Stimulated activated CD4-positive, alpha-beta T cell treated with anti-CD3 and anti-CD28 coated beads, TNF-alpha, amount 100 ng/mL, for 48 hours (primary cell): ENCODE data around the gene WDR17.

Experiments
- DNase-seq, 3 donors: peaks; one replicate each; pipeline ENCODE4 v3.0.0-alpha.2; 2020; ENCODE audit warnings: low read depth in 3 of 3

Gene WDR17

DNA sequence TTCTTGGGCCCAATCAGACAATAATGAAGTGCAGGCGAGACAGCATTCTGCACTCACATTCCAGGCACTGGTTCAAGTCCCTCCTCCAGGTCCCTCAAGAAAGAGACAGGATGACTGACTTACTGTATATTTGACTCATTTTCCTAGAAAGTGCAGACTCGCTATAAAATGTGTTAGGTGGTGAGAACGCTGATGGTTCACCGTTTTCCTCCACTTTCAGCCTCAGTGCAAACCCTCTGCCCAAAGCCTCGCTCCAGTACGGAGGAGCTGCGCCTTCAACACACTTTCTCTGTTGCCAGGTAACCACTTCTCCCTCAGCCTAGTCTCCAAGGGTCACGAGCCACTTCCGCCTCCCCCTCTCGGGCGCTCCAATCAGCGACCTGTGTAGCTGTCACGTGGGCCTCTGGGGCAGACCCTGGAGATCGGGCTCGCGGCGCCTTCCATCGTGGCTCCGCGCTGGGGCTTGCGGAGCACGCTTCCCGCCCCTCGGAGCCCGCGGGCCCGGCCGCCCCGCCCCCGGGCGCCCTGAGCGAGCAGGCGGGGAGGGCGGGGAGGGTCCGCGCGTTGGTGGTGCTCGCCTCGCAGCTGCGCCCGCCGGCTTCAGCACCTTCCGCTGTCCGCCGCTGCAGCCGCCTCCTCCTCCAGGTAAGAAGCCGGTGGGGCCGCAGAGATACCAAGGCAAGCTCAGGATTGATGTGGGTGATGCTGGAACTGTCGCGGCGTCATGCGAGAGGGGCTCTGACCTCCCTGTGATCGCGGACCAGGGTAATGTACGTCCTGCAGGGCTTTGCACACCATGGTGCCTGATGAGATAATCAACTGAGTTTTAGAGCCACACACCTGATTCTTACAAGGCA lies at the start of gene WDR17:
TSS of gene WDR17 (plus strand) at position 407 of the 857 bp plus-strand sequence. CDS start 45,740 bp downstream, outside the sequence.
- DNase-seq: peak; percentile 47 to 75 (median 67)

DNA sequence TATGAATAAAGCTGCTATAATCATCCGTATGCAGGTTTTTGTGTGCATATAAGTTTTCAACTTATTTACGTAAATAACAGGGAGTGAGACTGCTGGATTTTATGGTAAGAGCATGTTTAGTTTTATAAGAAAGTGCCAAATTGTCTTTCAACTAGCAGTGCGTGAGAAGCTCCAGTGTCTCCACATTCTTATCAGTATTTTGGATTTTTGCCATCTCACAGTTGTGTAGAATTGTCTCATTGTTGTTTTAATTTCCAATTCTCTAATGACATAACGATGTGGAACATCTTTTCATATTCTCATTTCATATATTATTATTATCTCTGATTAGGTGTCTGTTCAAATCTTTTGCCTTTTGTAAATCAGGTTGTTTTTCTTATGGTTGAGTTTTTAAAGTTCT lies 49.0 kb upstream of the WDR17 start:
- no peak for DNase-seq

- DNase-seq: no peak
Measured at GRCh38 chr4:176020481-176021085, 45.1 kb upstream of the WDR17 start.

- DNase-seq: no peak
Measured at GRCh38 chr4:176030391-176030790, 35.2 kb upstream of the WDR17 start.

GRCh38 chr4:176031922-176032321 lies 33.7 kb upstream of the WDR17 start:
- DNase-seq: no peak

- no peak for DNase-seq
Measured at GRCh38 chr4:176032454-176032853, 33.2 kb upstream of the WDR17 start.

DNA sequence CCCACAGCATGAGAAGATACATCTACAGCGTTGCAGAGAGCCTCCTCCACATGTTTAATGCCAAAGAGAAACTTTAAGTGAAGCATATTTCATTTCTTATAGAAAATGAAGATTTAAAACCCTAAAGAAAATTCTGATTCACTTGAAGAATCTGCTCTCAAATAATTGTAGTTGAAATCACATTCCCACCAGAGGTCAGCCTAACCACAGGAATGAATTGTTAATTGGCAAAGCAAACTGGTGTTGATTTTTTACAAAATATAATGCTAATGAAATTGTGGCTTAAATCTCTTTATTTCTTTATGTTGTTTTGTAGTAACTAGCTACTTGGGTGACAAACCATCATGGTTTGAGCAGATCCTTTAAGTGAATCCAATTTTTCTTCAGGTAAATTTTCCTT lies 31.1 kb upstream of the WDR17 start:
- peak in 2 of 3 donors; percentile 6 to 7 for DNase-seq

DNA sequence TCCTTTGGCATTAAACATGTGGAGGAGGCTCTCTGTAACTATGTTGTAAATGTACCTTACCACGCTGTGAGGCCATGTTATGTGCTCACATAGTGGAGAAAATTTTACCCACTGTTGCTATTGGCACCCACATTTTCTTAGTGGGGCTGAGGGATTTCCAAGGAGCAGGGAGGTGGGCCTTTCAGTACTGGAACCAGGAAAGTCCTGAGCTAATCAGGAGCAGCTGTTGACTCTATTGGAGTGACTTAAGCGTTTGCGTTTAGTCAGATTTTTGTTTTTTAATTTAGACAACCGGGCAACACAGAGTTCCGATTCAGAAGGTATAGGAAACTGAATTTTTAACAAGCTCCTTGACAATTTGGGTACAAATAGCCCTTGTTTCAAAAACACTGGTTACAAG lies 30.7 kb upstream of the WDR17 start:
- DNase-seq: no peak

DNA sequence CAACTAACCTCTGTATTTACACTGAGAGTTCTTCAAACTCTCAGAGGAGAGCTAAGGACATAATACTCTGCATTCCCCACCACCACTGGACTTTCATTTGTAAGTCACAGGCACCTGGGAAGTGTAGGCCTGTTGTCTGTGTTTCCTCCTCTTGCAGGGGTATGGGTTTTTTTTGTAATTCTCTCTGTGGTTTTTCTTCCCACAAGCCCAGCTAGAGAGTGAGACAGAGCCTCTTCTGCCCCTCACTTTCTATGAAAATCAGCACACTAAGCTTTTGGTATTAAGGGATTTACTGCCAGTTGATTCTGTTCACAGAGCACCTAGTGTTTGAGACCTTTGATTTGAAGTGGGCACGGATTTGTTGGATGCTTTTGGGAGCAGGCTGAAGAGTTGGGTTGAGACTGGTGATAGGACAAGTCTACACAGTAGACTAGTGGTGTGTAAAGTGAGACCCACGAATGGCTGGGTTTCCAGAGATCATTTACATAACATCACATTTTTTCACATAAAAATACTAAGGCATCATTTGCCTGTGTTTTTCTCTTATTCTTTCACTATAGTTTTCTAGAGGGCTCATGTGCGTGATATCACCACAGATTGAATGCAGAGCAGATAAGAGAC lies 28.9 kb upstream of the WDR17 start:
- DNase-seq: no peak

- no peak for DNase-seq
Measured at GRCh38 chr4:176038789-176039188, 26.9 kb upstream of the WDR17 start.

GRCh38 chr4:176042195-176042594 lies 23.4 kb upstream of the WDR17 start:
- DNase-seq: no peak

GRCh38 chr4:176043838-176044588 lies 21.6 kb upstream of the WDR17 start:
- DNase-seq: no peak

DNA sequence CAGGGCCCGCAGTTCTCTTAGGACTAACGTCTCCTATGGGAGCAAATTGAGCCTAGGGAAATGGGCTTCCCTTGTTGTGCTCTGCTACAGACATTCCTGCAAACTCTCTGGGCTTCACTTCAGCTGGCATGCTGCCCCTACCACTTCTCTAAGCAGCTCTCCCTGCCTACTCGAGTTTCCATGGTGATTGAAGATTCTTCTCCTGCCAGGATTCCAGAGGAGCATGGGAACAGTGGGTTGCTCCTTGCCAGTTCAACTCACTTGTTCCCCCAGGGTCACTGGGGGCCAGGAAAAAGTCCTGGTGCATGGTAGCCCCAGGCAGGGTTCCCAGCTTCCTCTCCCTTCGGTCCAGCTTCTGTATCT lies 21.1 kb upstream of the WDR17 start:
- DNase-seq: no peak

DNA sequence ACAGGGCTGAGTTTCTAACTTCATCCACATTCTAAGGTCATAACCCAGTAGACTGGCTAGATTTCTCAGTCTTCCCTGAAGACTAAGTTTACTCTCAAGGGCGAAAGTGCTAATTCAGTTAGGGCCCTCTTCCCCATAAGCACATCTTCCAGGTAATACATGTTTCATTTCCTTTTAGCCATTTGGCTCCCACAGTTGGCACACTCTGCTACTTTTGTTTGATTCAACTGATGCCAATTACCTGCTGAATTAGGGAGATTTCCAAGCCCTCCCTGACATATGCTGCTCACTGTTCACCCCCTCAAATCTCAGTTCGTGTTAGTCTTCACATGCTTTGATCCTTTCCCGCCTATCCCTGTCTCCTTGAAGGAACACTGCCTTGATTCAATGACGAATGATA lies 17.0 kb upstream of the WDR17 start:
- no peak for DNase-seq

DNA sequence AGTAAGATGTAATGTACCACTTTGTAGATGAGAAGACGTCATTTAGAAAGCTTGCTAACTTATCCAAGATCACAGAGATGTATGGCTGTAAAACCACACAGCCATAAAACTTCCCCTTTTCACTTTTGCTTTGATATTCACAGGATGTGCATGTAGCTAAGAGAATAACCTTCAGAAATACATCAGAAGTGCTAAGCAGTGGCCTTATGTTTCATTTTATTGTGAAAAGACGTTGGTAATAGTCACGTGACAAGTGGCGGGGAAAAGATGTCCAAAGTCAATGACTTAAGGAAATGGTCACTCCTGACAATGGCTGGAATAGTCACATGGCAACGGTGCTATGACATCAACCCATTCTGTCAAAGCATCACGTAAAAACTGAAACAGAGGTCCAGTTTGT lies 12.9 kb upstream of the WDR17 start:
- no peak for DNase-seq

- no peak for DNase-seq
Measured at GRCh38 chr4:176053785-176054184, 11.9 kb upstream of the WDR17 start.

DNA sequence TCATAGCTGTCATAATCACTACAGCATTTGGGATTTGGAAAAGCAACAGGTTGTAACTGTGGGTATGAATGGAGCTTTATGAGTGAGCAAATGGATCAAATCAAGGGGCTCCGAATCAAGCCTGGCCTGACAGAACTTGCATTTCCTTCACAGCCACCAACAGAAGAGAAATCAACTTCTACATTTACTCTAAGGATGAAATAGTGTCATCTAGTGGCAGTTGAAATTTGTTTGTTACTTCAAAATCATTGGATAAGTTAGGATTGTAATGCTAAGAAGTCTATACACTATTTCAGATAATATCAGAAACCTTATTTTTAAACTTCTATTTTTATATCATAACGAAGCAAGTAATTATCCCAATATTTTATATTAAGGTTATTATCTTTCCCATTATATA lies 10.7 kb upstream of the WDR17 start:
- DNase-seq: no peak

DNA sequence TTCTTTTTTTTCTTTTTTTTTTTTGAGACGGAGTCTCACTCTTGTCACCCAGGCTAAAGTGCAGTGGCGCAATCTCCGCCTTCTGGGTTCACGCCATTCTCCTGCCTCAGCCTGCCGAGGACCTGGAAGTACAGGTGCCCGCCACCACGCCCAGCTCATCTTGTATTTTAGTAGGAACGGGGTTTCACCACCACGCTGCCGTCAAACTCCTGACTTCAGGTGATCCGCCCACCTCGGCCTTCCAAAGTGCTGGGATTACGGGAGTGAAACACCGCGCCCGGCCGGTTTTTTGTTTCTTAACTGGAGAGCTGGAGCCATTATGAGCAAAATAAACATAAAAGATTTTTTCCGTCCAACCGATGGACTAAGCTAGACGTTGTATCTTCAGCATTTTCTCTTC lies 1.9 kb upstream of the WDR17 start:
- DNase-seq: no peak

- DNase-seq: no peak
Measured at GRCh38 chr4:176064539-176064938, 1.1 kb upstream of the WDR17 start.

- no peak for DNase-seq
Measured at GRCh38 chr4:176066757-176067156, 1.1 kb downstream of the WDR17 start.

DNA sequence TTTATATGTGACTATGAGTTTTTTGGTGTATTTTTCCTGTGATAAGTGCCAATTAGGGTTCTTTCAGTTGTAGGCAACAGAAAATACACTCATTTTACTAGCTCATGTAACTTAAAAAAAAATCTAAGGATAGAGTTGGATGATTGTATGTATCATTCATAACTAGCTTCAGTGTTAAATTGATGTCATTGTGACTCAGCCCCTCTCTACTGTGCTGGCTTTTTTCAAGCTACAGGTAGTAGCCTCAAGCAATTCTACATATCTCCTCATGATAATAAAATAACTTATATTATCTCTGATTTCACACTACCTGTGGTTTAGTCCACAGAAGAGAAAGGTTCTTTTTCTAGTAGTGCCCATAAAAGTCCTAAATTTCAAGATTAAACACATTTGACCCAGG lies 11.9 kb downstream of the WDR17 start:
- no peak for DNase-seq

GRCh38 chr4:176084769-176085168 lies 19.1 kb downstream of the WDR17 start:
- DNase-seq: no peak
